ENCODE measurements around the gene CDH9.

DNA sequence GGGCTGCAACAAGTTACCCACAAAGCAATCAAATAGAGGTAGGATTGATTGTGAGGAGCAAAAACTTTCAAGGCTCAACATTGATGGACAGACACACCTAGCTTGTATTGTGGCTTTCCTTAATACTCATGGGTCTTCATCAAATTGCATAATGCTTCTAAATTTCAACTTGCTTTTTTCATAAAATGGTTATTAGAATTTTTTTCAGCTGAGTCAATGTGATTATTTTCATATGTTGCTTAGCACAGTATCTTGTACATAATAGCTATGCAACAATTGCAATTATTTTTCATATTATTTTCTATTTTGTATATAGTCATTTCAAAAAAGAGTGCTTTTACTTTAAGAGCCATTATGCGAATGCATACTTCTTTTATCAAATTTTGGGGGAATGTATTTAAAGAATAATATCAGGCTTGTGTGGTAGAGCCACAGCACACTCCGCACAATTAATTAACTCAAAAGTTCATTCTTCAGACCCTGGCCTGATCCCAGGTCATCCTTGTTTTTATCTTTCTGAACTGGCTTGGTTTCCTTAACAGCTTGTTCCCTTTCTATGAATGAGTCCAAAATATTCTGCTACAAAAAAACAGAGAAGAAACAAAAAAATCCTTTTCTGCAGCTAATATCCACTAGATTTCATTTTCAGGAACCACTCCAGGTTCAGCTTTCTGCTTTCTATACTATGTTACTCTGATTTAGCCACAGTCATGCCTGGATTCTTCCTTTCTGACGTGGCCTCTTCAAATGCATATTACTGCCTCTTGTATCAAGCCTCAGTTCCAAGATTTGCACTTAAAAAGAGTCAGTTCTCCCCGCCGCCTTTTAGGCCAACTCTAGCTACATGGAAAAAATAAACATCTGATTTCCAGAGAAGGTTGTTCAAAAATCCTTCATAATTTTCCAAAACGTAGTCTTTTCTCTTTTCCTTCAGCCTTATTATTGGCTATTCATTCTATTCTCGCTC, 45.3 kb upstream of the CDH9 start:
- TF ChIP-seq, protein P1, sequence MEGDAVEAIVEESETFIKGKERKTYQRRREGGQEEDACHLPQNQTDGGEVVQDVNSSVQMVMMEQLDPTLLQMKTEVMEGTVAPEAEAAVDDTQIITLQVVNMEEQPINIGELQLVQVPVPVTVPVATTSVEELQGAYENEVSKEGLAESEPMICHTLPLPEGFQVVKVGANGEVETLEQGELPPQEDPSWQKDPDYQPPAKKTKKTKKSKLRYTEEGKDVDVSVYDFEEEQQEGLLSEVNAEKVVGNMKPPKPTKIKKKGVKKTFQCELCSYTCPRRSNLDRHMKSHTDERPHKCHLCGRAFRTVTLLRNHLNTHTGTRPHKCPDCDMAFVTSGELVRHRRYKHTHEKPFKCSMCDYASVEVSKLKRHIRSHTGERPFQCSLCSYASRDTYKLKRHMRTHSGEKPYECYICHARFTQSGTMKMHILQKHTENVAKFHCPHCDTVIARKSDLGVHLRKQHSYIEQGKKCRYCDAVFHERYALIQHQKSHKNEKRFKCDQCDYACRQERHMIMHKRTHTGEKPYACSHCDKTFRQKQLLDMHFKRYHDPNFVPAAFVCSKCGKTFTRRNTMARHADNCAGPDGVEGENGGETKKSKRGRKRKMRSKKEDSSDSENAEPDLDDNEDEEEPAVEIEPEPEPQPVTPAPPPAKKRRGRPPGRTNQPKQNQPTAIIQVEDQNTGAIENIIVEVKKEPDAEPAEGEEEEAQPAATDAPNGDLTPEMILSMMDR (IDR thresholded peaks at IDR 0.05): no peak
- no peak for TF ChIP-seq POLR2A (IDR thresholded peaks at IDR 0.05; ENCODE audit: low read length)
- TF ChIP-seq CHD2 (IDR thresholded peaks at IDR 0.05; ENCODE audit: low read length, partially characterized antibody): no peak
- TF ChIP-seq KDM1A (IDR thresholded peaks at IDR 0.05; ENCODE audit: low read depth): no peak
- TF ChIP-seq SMC3 (IDR thresholded peaks at IDR 0.05): no peak
- no peak for TF ChIP-seq RAD21 (conservative IDR thresholded peaks at IDR 0.05 in 1 of 2, IDR thresholded peaks at IDR 0.05 in 1 of 2)
- no peak for TF ChIP-seq ZFP36 (IDR thresholded peaks at IDR 0.05; ENCODE audit: borderline replicate concordance, partially characterized antibody)
- TF ChIP-seq RCOR1 (IDR thresholded peaks at IDR 0.05; ENCODE audit: low read depth, low read length): no peak
- no peak for TF ChIP-seq JUNB (IDR thresholded peaks at IDR 0.05)
